Spleen (tissue), 11 donors: Measurements from ENCODE around the gene PITPNM1. TPM values are rescaled to one million over a fixed set of nuclear protein-coding genes. Genes with fewer than 3 reads are reported as not detected.

ENCODE experiments used
- DNase-seq: peaks from one replicate; pipeline ENCODE4 v3.0.0-alpha.2; 2020
- H3K27ac ChIP-seq, 8 donors: fragments of 200-600 bp; sonication (generic) in 7 of 8; 1 replicate in 4 of 8; 2 replicates in 4 of 8; pipeline versions ENCODE4 v1.5.0 to v1.8.0; 2016 to 2021; ENCODE audit warnings: inconsistent platforms in 4 of 8, mild to moderate bottlenecking in 4 of 8, moderate library complexity in 1 of 8
- H3K27me3 ChIP-seq, 7 donors: fragments of 200-600 bp; sonication (generic) in 6 of 7; replicated peaks in 1 of 7; 1 replicate in 4 of 7; 2 replicates in 3 of 7; pipeline versions ENCODE4 v1.5.0 to v1.8.0; 2016 to 2021; ENCODE audit warnings: inconsistent platforms in 3 of 7, mild to moderate bottlenecking in 1 of 7
- H3K36me3 ChIP-seq, 6 donors: fragments of 200-600 bp; sonication (generic) in 5 of 6; 1 replicate in 4 of 6; 2 replicates in 2 of 6; pipeline versions ENCODE4 v1.5.0 to v1.8.0; 2016 to 2021; ENCODE audit warnings: inconsistent platforms in 2 of 6
- H3K4me1 ChIP-seq, 6 donors: fragments of 200-600 bp; sonication (generic) in 5 of 6; 1 replicate in 3 of 6; 2 replicates in 3 of 6; pipeline versions ENCODE4 v1.5.0 to v1.8.0; 2016 to 2021; ENCODE audit warnings: inconsistent platforms in 3 of 6
- H3K4me3 ChIP-seq, 8 donors: fragments of 200-600 bp; sonication (generic) in 7 of 8; 1 replicate in 4 of 8; 2 replicates in 4 of 8; pipeline versions ENCODE4 v1.5.0 to v1.8.0; 2016 to 2021; ENCODE audit warnings: inconsistent platforms in 4 of 8, mild to moderate bottlenecking in 4 of 8, moderate library complexity in 2 of 8
- H3K9me3 ChIP-seq, 8 donors: fragments of 200-600 bp; sonication (generic) in 7 of 8; 1 replicate in 4 of 8; 2 replicates in 4 of 8; pipeline versions ENCODE4 v1.5.0 to v1.8.0; 2016 to 2021; ENCODE audit warnings: inconsistent platforms in 4 of 8
- CTCF ChIP-seq, 11 experiments: fragments of 200-600 bp in 7 of 11; fragments of 450-650 bp in 4 of 11; sonication (generic) in 4 of 11; IDR thresholded peaks in 8 of 11; conservative IDR thresholded peaks in 3 of 11; 1 replicate in 7 of 11; 2 replicates in 4 of 11; pipeline versions ENCODE4 v1.4.0 to v1.8.0; 2016 to 2021; ENCODE audit warnings: antibody characterized with exemption in 11 of 11, inconsistent platforms in 4 of 11, mild to moderate bottlenecking in 1 of 11
- POLR2A ChIP-seq, 3 donors: fragments of 450-650 bp; IDR thresholded peaks; one replicate each; pipeline ENCODE4 v1.5.1; 2017; ENCODE audit warnings: antibody characterized with exemption in 3 of 3, mild to moderate bottlenecking in 1 of 3
- POLR2AphosphoS5 ChIP-seq, 3 donors: sonication (generic); formaldehyde crosslinking; IDR thresholded peaks; one replicate each; pipeline ENCODE4 v1.5.1; 2017; ENCODE audit warnings: antibody characterized with exemption in 3 of 3
- WGBS, 5 donors: extraction: QIAGEN DNeasy Blood & Tissue Kit in 3 of 5; methylation state at CpG; one replicate each; pipeline versions ENCODE4 v1.1.5 to v1.1.7; 2013 to 2018; 5-methylcytosine and 5-hydroxymethylcytosine counted together
- intact Hi-C: fragments of 100-400 bp; cut with DNase I; formaldehyde crosslinking; loops from one replicate; pipeline ENCODE4 v1.15.0; 2023; ENCODE audit warnings: low total_unique reads
- polyA plus RNA-seq, 3 donors: library from polyadenylated mRNA; stranded (reverse); fragments of 200-250 nt; gene quantifications; one replicate each; pipeline ENCODE4 v1.2.1, GENCODE V29; 2013
- total RNA-seq, 7 donors: library from RNA; depleted of rRNA in 3 of 7; stranded (reverse); fragments of >200 nt in 3 of 7; fragmentation: NEBNext Ultra II Directional in 4 of 7; extraction: Animal tissue kit (Norgen Biotek cat#: 25700) in 4 of 7; gene quantifications; one replicate each; pipeline versions ENCODE4 v1.1.0 to v1.2.1, GENCODE V29; 2016 to 2021
- donor health status: healthy with polysubstance abuse.
- donor health status: DM: no; HTN: no; CAD: no; lungs with moderate emphysema.
- donor health status: DM: no; HTN: no; CAD: no.
- donor health status: Bipolar disorder and iron deficiency.
- donor health status: healthy.
- donor health status: DM: no; HTN: no; CAD: no.
- donor health status: DM: yes; HTN: yes; CAD: no.

PITPNM1 gene
- total and polyA plus RNA-seq, 10 donors = 17.8 to 86.9 (median 64.9) TPM

DNA sequence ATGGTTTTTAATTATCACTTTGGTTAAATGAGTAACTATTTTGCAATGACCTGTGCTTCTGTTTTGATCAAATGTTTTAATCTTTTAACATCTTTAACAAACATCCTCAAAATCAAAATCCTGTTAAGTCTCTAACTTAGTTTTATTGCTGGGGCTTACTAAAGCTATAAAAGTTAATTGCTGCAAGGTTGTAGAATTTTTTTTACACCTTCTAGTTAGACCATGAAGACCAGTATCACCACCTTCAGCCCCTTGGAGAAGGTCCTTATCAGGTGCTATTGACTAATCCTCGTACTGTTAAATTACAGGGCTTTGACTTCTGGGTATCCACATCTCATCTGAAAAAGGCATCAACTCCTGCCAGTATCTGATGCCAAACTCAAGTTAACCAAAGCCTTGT, 30.4 kb upstream of the PITPNM1 start:
- H3K36me3 ChIP-seq = no peaks in the 10 kb centered on the region
- intact Hi-C loops = no loop called here
- H3K27me3 ChIP-seq = peaks cover 0 to 6% (median 0%) of the 10 kb centered on the region in 7 donors
- no peaks in the 10 kb centered on the region for H3K4me1 ChIP-seq
- no peak for DNase-seq
- H3K27ac ChIP-seq = no peak overlapping the region
- H3K9me3 ChIP-seq = peaks cover 0 to 35% (median 27%) of the 10 kb centered on the region in 8 donors
- WGBS, 5 donors = 75 to 100% (median 89%) methylated on average over 1 of the region's 1 CpG
- H3K4me3 ChIP-seq = no peak overlapping the region
- TF ChIP-seq POLR2A (IDR thresholded peaks at IDR 0.05) (no peak), POLR2AphosphoS5 (IDR thresholded peaks at IDR 0.05) (no peak), CTCF (IDR thresholded peaks at IDR 0.05 in 8 of 11, conservative IDR thresholded peaks at IDR 0.05 in 3 of 11) (no peak)

DNA sequence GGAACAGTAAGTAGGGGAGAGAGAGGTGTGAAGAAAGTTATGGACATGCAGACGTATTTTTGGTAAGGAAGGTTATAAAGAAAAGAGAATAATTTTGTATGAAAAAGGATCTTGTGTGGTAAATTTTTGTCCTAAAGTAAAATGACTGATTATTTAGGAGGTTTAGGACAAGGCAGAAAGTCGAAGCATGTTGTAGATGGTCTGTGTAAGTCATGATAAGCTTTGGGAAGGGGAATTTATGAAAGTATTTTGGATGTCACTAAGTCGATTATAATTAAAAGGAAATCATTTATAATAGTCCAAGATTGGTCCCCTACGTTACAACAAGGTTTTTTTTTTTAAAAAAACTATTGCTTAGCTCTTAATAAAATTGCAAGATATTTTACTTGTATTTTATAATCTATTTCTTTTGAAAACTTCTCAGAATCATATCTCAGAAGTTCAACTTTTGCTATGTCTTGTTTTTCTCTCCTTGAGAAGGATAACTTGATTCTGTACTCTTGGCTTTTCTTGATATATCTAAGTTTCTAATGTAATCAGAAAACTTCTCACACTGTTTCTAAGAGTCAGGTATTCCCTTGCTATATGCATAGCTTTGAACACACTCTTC, 29.0 kb upstream of the PITPNM1 start:
- intact Hi-C loops = no loop called here
- Histone ChIP-seq H3K36me3 (no peaks in the 10 kb centered on the region), H3K9me3 (peaks cover 0 to 35% (median 27%) of the 10 kb centered on the region in 8 donors), H3K4me1 (no peaks in the 10 kb centered on the region), H3K27ac (no peak overlapping the region), H3K4me3 (no peak overlapping the region), H3K27me3 (peaks cover 0 to 12% (median 0%) of the 10 kb centered on the region in 7 donors)
- TF ChIP-seq CTCF (IDR thresholded peaks at IDR 0.05 in 8 of 11, conservative IDR thresholded peaks at IDR 0.05 in 3 of 11) (no peak), POLR2A (IDR thresholded peaks at IDR 0.05) (no peak), POLR2AphosphoS5 (IDR thresholded peaks at IDR 0.05) (no peak)
- no peak for DNase-seq
- 31 to 41% (median 40%) methylated on average over 4 of the region's 4 CpGs for WGBS, 5 donors

- DNase-seq = no peak
- TF ChIP-seq POLR2AphosphoS5 (IDR thresholded peaks at IDR 0.05) = no peak
- no peak for TF ChIP-seq CTCF (IDR thresholded peaks at IDR 0.05 in 8 of 11, conservative IDR thresholded peaks at IDR 0.05 in 3 of 11)
- no peak for TF ChIP-seq POLR2A (IDR thresholded peaks at IDR 0.05)
- WGBS, 5 donors = 88 to 95% (median 90%) methylated on average over 2 of the region's 2 CpGs
- Histone ChIP-seq H3K36me3 (no peaks in the 10 kb centered on the region), H3K4me3 (no peak overlapping the region), H3K27ac (no peak overlapping the region), H3K9me3 (peaks cover 0 to 35% (median 27%) of the 10 kb centered on the region in 8 donors), H3K4me1 (no peaks in the 10 kb centered on the region), H3K27me3 (peaks cover 0 to 8% (median 0%) of the 10 kb centered on the region in 7 donors)
- intact Hi-C loops = no loop called here
These were observed 27.7 kb upstream of the PITPNM1 start for GRCh38 chr11:67532889-67533288.

GRCh38 chr11:67530282-67530592, 25.1 kb upstream of the PITPNM1 start:
- Histone ChIP-seq H3K4me1 (no peaks in the 10 kb centered on the region), H3K27ac (no peak overlapping the region), H3K9me3 (peaks cover 0 to 30% (median 23%) of the 10 kb centered on the region in 8 donors), H3K36me3 (no peaks in the 10 kb centered on the region), H3K4me3 (no peak overlapping the region), H3K27me3 (peaks cover 0 to 15% (median 0%) of the 10 kb centered on the region in 7 donors)
- WGBS, 5 donors = 85 to 93% (median 90%) methylated on average over 5 of the region's 5 CpGs
- no peak for TF ChIP-seq CTCF (IDR thresholded peaks at IDR 0.05 in 8 of 11, conservative IDR thresholded peaks at IDR 0.05 in 3 of 11)
- TF ChIP-seq POLR2A (IDR thresholded peaks at IDR 0.05) = no peak
- TF ChIP-seq POLR2AphosphoS5 (IDR thresholded peaks at IDR 0.05) = no peak
- DNase-seq = no peak
- intact Hi-C loops = no loop called here
